CD14-positive monocyte (primary cell): ENCODE measurements around the gene DOCK6. TPM values are rescaled to one million over a fixed set of nuclear protein-coding genes. Genes with fewer than 3 reads are reported as not detected.

Experiments used
- DNase-seq, 3 donors: peaks; one replicate each; pipeline ENCODE4 v3.0.0-alpha.2; 2011 to 2022
- H2AFZ ChIP-seq: 2 replicates; pipeline ENCODE4 v1.6.0; 2012; ENCODE audit warnings: mild to moderate bottlenecking, low read depth, low read length, inconsistent platforms; ENCODE audit not compliant: insufficient read depth, poor library complexity, severe bottlenecking
- H3K27ac ChIP-seq, 2 donors: 1 replicate in 1 of 2; 2 replicates in 1 of 2; pipeline ENCODE4 v1.5.1; 2012 to 2013; ENCODE audit warnings: low read length in 2 of 2, control low read depth in 1 of 2, inconsistent platforms in 1 of 2, low read depth in 1 of 2, mild to moderate bottlenecking in 1 of 2
- H3K27me3 ChIP-seq, 2 donors: one replicate each; pipeline versions ENCODE4 v1.6.0 to v1.6.1; 2011 to 2013; ENCODE audit warnings: low read length in 2 of 2; ENCODE audit not compliant: control insufficient read depth in 2 of 2, insufficient read depth in 2 of 2
- H3K36me3 ChIP-seq, 2 donors: replicated peaks in 1 of 2; 1 replicate in 1 of 2; 2 replicates in 1 of 2; pipeline versions ENCODE4 v1.5.1 to v1.6.1; 2012 to 2013; ENCODE audit warnings: low read length in 2 of 2, control low read depth in 1 of 2, inconsistent platforms in 1 of 2, mild to moderate bottlenecking in 1 of 2; ENCODE audit not compliant: insufficient read depth in 2 of 2, control insufficient read depth in 1 of 2
- H3K4me1 ChIP-seq, 2 donors: 1 replicate in 1 of 2; 2 replicates in 1 of 2; pipeline versions ENCODE4 v1.5.1 to v1.6.1; 2012 to 2013; ENCODE audit warnings: low read length in 2 of 2, control low read depth in 1 of 2, inconsistent platforms in 1 of 2, mild to moderate bottlenecking in 1 of 2, moderate library complexity in 1 of 2; ENCODE audit not compliant: insufficient read depth in 2 of 2, control insufficient read depth in 1 of 2
- H3K4me2 ChIP-seq: replicated peaks from 2 replicates; pipeline ENCODE3; 2012; ENCODE audit warnings: low read length, moderate library complexity, mild to moderate bottlenecking; ENCODE audit not compliant: poor library complexity, severe bottlenecking; ENCODE audit errors: extremely low read depth
- H3K4me3 ChIP-seq, 3 experiments: fragments of 200-600 bp in 1 of 3; sonication (generic) in 1 of 3; replicated peaks in 1 of 3; 1 replicate in 2 of 3; 2 replicates in 1 of 3; pipeline ENCODE4 v1.5.1; 2011 to 2013; ENCODE audit warnings: low read length in 3 of 3, mild to moderate bottlenecking in 3 of 3, control low read depth in 2 of 3, low read depth in 2 of 3, inconsistent platforms in 1 of 3, moderate library complexity in 1 of 3
- H3K79me2 ChIP-seq: 2 replicates; pipeline ENCODE4 v1.6.0; 2012; ENCODE audit warnings: mild to moderate bottlenecking, control low read depth, inconsistent platforms, low read length, moderate library complexity; ENCODE audit not compliant: insufficient read depth
- H3K9ac ChIP-seq: 2 replicates; pipeline ENCODE4 v1.6.0; 2017; ENCODE audit warnings: low read length, mild to moderate bottlenecking; ENCODE audit not compliant: insufficient read depth, poor library complexity, severe bottlenecking
- H3K9me3 ChIP-seq, 2 donors: replicated peaks in 1 of 2; 1 replicate in 1 of 2; 2 replicates in 1 of 2; pipeline versions ENCODE4 v1.5.1 to v1.6.1; 2012 to 2013; ENCODE audit warnings: low read length in 2 of 2, control low read depth in 1 of 2; ENCODE audit not compliant: control insufficient read depth in 1 of 2, insufficient read depth in 1 of 2
- H4K20me1 ChIP-seq: 2 replicates; pipeline ENCODE4 v1.6.0; 2012; ENCODE audit warnings: mild to moderate bottlenecking, low read length, control low read depth, moderate library complexity; ENCODE audit not compliant: insufficient read depth
- H3K27ac Mint-ChIP-seq, 7 donors: one replicate each; pipeline ENCODE4 v1.8.0; 2020; ENCODE audit warnings: mild to moderate bottlenecking in 7 of 7, mixed read lengths in 7 of 7, moderate library complexity in 6 of 7, inconsistent platforms in 2 of 7
- H3K27me3 Mint-ChIP-seq, 3 donors: one replicate each; pipeline ENCODE4 v1.8.0; 2021 to 2022; ENCODE audit warnings: low read depth in 3 of 3, mild to moderate bottlenecking in 3 of 3, mixed read lengths in 3 of 3, moderate library complexity in 3 of 3, inconsistent platforms in 1 of 3
- H3K36me3 Mint-ChIP-seq, 2 donors: one replicate each; pipeline ENCODE4 v1.8.0; 2020; ENCODE audit warnings: mixed read lengths in 2 of 2, inconsistent platforms in 1 of 2, mild to moderate bottlenecking in 1 of 2
- H3K4me1 Mint-ChIP-seq: one replicate; pipeline ENCODE4 v1.8.0; 2020; ENCODE audit warnings: mild to moderate bottlenecking, mixed read lengths
- H3K4me3 Mint-ChIP-seq, 2 donors: one replicate each; pipeline ENCODE4 v1.8.0; 2020; ENCODE audit warnings: mild to moderate bottlenecking in 2 of 2, mixed read lengths in 2 of 2, moderate library complexity in 1 of 2
- H3K9me3 Mint-ChIP-seq, 7 donors: one replicate each; pipeline ENCODE4 v1.8.0; 2020 to 2022; ENCODE audit warnings: mixed read lengths in 7 of 7, mild to moderate bottlenecking in 6 of 7, moderate library complexity in 6 of 7, inconsistent platforms in 2 of 7
- WGBS: methylation state at CpG from one replicate; pipeline ENCODE4 v1.1.5; 2013; ENCODE audit warnings: missing lambda C conversion rate; ENCODE audit not compliant: insufficient coverage; 5-methylcytosine and 5-hydroxymethylcytosine counted together
- intact Hi-C, 2 donors: fragments of 100-400 bp; cut with micrococcal nuclease; formaldehyde crosslinking; loops; one replicate each; pipeline versions ENCODE4 v1.15.0 to v1.15.1; 2023
- polyA plus RNA-seq, 3 donors: library from polyadenylated mRNA; depleted of rRNA in 1 of 3; unstranded in 2 of 3; stranded (reverse) in 1 of 3; fragments of 300-500 nt in 2 of 3; fragments of >200 nt in 1 of 3; fragmentation: Illumina TruSeq in 2 of 3; gene quantifications; 1 replicate in 2 of 3; 2 replicates in 1 of 3; pipeline ENCODE4 v1.2.3, GENCODE V29; 2012 to 2021
- TF ChIP-seq, protein P1 (sequence below): fragments of 200-600 bp; IDR thresholded peaks from one replicate; pipeline ENCODE4 v1.8.0; 2022; ENCODE audit warnings: antibody characterized with exemption, mild to moderate bottlenecking

The DOCK6 gene
- polyA plus RNA-seq, 3 donors = 0.03 to 0.93 (median 0.18) TPM

DNA sequence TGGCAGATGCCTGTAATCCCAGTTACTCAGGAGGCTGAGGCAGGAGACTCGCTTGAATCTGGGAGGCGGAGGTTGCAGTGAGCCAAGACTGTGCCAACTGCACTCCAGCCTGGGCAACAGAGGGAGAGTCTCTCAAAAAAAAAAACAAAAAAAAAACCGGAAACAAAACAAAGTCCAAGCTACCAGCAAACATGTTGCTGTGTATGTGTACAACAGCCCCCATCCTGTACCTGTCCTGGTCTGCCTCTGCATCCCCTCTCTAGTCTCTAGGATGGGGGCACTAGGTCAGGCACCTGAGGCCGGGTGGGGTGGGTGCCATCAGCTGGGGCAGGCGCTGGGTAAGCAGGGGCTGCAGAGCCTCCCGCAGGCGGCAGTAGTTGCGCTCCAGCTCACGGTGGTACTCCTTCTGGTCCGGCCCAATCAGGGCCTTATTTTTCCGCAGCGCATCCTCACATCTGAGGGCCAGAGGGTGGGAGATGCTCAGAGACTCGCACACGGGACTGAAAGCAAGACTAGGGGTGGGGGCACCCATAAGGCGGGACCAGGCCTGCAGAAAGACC lies 62.2 kb downstream of the DOCK6 start:
- H3K4me1 ChIP-seq = peaks cover 16 to 34% of the 10 kb centered on the region in 2 donors
- Mint-ChIP-seq H3K36me3 (peaks cover 0 to 3% of the 10 kb centered on the region in 2 donors), H3K27ac (no peak overlapping the region), H3K27me3 (peaks cover 3 to 26% (median 10%) of the 10 kb centered on the region in 3 donors), H3K4me1 (peaks cover 30% of the 10 kb centered on the region), H3K4me3 (no peak overlapping the region), H3K9me3 (peaks cover 0 to 2% (median 0%) of the 10 kb centered on the region in 7 donors)
- H3K27ac ChIP-seq = no peak overlapping the region
- TF ChIP-seq, protein P1, sequence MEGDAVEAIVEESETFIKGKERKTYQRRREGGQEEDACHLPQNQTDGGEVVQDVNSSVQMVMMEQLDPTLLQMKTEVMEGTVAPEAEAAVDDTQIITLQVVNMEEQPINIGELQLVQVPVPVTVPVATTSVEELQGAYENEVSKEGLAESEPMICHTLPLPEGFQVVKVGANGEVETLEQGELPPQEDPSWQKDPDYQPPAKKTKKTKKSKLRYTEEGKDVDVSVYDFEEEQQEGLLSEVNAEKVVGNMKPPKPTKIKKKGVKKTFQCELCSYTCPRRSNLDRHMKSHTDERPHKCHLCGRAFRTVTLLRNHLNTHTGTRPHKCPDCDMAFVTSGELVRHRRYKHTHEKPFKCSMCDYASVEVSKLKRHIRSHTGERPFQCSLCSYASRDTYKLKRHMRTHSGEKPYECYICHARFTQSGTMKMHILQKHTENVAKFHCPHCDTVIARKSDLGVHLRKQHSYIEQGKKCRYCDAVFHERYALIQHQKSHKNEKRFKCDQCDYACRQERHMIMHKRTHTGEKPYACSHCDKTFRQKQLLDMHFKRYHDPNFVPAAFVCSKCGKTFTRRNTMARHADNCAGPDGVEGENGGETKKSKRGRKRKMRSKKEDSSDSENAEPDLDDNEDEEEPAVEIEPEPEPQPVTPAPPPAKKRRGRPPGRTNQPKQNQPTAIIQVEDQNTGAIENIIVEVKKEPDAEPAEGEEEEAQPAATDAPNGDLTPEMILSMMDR = no peak
- no peaks in the 10 kb centered on the region for H4K20me1 ChIP-seq
- 94% methylated on average over 3 of the region's 15 CpGs for WGBS
- no peak overlapping the region for H3K4me2 ChIP-seq
- H3K9ac ChIP-seq = no peak overlapping the region
- H3K27me3 ChIP-seq = peaks cover 0 to 5% of the 10 kb centered on the region in 2 donors
- H3K36me3 ChIP-seq = no peaks in the 10 kb centered on the region
- no peak overlapping the region for H2AFZ ChIP-seq
- no peak overlapping the region for H3K4me3 ChIP-seq
- intact Hi-C loops = loop anchor here (5.0 kb wide), 1 partner anchor 63 kb away; no protein-coding TSS in a partner anchor
- DNase-seq = no peak
- H3K79me2 ChIP-seq = no peaks in the 10 kb centered on the region
- no peaks in the 10 kb centered on the region for H3K9me3 ChIP-seq

DNA sequence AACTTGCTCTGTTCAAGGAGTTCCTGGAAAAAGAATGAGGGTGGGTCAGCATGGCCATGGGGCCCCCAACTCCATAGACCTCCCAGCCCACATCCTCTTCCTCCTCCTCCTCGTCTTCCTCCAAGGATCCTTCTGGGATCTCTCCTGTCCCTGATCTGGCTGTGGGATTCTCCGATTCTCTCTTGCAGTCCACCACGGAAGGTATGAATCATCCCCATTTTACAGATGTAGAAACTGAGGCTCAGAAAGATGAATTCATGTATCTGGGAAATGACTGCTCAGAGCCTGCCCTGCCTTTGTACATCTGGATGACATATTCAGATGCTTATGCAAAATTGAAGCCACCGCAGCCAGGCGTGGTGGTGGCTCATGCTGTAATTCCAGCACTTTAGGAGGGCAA lies 62.8 kb downstream of the DOCK6 start:
- peaks cover 0 to 2% (median 0%) of the 10 kb centered on the region in 7 donors for H3K9me3 Mint-ChIP-seq
- H3K4me3 ChIP-seq = no peak overlapping the region
- H3K4me1 ChIP-seq = peaks cover 22 to 40% of the 10 kb centered on the region in 2 donors
- H3K27me3 ChIP-seq = peaks cover 0 to 5% of the 10 kb centered on the region in 2 donors
- H3K27me3 Mint-ChIP-seq = peaks cover 3 to 26% (median 10%) of the 10 kb centered on the region in 3 donors
- TF ChIP-seq, protein P1 = no peak
- peak overlapping the region in 1 of 7 donors; percentile 21 for H3K27ac Mint-ChIP-seq
- H3K4me2 ChIP-seq = no peak overlapping the region
- WGBS = 60% methylated on average over 3 of the region's 5 CpGs
- DNase-seq = no peak
- no peak overlapping the region for H3K27ac ChIP-seq
- H3K4me3 Mint-ChIP-seq = no peak overlapping the region
- no peaks in the 10 kb centered on the region for H4K20me1 ChIP-seq
- H3K4me1 Mint-ChIP-seq = peaks cover 30% of the 10 kb centered on the region
- H3K9me3 ChIP-seq = no peaks in the 10 kb centered on the region
- no peaks in the 10 kb centered on the region for H3K36me3 ChIP-seq
- H3K36me3 Mint-ChIP-seq = peaks cover 0 to 3% of the 10 kb centered on the region in 2 donors
- no peak overlapping the region for H3K9ac ChIP-seq
- H2AFZ ChIP-seq = no peak overlapping the region
- no peaks in the 10 kb centered on the region for H3K79me2 ChIP-seq
- intact Hi-C loops = loop anchor here in 1 of 2 donors (5.0 kb wide), 1 partner anchor 42 kb away; the partner anchor contains the start of gene SPC24
